GM12878 (cell line): Measurements from ENCODE around the gene ALOX12B.

Source experiments
- POLR2A ChIP-seq: IDR thresholded peaks from 2 replicates; pipeline ENCODE4 v1.6.1; 2011; ENCODE audit warnings: low read depth, mild to moderate bottlenecking, low read length
- TF ChIP-seq, protein P1 (sequence below), 3 experiments: IDR thresholded peaks in 2 of 3; conservative IDR thresholded peaks in 1 of 3; 2 replicates each; pipeline ENCODE4 v1.5.1; 2011; ENCODE audit warnings: low read depth in 3 of 3, low read length in 3 of 3, mild to moderate bottlenecking in 3 of 3, control low read depth in 2 of 3, moderate library complexity in 2 of 3, inconsistent platforms in 1 of 3, mixed read lengths in 1 of 3; ENCODE audit not compliant: control insufficient read depth in 2 of 3, insufficient read depth in 1 of 3; ENCODE audit errors: extremely low read depth in 1 of 3

DNA sequence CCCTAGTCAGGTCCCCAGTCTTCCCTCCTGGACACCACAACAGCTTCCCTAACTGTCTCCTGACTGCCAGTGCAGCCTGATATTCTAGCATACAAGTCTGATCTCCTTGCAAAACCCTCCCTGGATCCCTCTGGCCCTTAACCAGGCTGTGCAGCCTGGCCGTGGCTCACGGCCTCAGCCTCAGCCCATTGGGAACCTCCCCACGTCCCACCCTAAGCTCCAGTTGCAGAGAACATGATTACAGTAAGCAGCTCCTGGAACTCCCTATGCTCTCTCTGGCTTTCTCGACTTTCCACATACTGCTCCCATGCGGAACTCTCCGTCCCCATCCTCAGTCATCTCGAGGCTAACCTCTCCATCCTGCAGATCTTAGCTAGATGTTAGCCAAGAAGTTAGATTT lies 13.0 kb downstream of the ALOX12B start:
- TF ChIP-seq, protein P1, sequence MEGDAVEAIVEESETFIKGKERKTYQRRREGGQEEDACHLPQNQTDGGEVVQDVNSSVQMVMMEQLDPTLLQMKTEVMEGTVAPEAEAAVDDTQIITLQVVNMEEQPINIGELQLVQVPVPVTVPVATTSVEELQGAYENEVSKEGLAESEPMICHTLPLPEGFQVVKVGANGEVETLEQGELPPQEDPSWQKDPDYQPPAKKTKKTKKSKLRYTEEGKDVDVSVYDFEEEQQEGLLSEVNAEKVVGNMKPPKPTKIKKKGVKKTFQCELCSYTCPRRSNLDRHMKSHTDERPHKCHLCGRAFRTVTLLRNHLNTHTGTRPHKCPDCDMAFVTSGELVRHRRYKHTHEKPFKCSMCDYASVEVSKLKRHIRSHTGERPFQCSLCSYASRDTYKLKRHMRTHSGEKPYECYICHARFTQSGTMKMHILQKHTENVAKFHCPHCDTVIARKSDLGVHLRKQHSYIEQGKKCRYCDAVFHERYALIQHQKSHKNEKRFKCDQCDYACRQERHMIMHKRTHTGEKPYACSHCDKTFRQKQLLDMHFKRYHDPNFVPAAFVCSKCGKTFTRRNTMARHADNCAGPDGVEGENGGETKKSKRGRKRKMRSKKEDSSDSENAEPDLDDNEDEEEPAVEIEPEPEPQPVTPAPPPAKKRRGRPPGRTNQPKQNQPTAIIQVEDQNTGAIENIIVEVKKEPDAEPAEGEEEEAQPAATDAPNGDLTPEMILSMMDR (IDR thresholded peaks at IDR 0.05 in 2 of 3, conservative IDR thresholded peaks at IDR 0.05 in 1 of 3; ENCODE audit: control insufficient read depth in 2 of 3, extremely low read depth in 1 of 3, insufficient read depth in 1 of 3, low read depth in 3 of 3, low read length in 3 of 3), result no peak
- TF ChIP-seq POLR2A, result no peak
